CD4-positive, alpha-beta memory T cell (primary cell): ENCODE measurements around the gene ITGB4. TPM values are rescaled to one million over a fixed set of nuclear protein-coding genes. Genes with fewer than 3 reads are reported as not detected.

Experiments
- CTCF ChIA-PET: fragments of 350-600 bp; sonication (Branson Sonifier 250); formaldehyde crosslinking; loops from one replicate; lab custom pipeline; 2021; ENCODE audit warnings: inconsistent platforms; ENCODE audit not compliant: partially characterized antibody; lab: Charles Lee
- POLR2A ChIA-PET: fragments of 350-600 bp; sonication (Branson Sonifier 250); formaldehyde crosslinking; loops from one replicate; lab custom pipeline; 2021; ENCODE audit not compliant: partially characterized antibody; lab: Charles Lee
- DNase-seq, 5 donors: peaks; one replicate each; pipeline versions ENCODE4 v3.0.0 to v3.0.0-alpha.2; 2020 to 2022; ENCODE audit warnings: mixed read lengths in 1 of 5
- H3K27ac ChIP-seq: one replicate; pipeline ENCODE4 v1.7.0; 2013; ENCODE audit warnings: low read depth, low read length
- H3K27me3 ChIP-seq: 2 replicates; pipeline ENCODE4 v1.7.0; 2013; ENCODE audit warnings: mild to moderate bottlenecking, low read length, moderate library complexity; ENCODE audit not compliant: insufficient read depth
- H3K36me3 ChIP-seq: 2 replicates; pipeline ENCODE4 v1.7.0; 2013; ENCODE audit warnings: mild to moderate bottlenecking, low read length, moderate library complexity; ENCODE audit not compliant: insufficient read depth
- H3K4me1 ChIP-seq: 2 replicates; pipeline ENCODE4 v1.7.0; 2013; ENCODE audit warnings: mild to moderate bottlenecking, low read length, moderate library complexity; ENCODE audit not compliant: insufficient read depth
- H3K4me3 ChIP-seq, 2 donors: one replicate each; pipeline ENCODE4 v1.7.0; 2013; ENCODE audit warnings: low read length in 2 of 2, mild to moderate bottlenecking in 1 of 2
- H3K9me3 ChIP-seq, 2 donors: one replicate each; pipeline ENCODE4 v1.7.0; 2013; ENCODE audit warnings: low read length in 2 of 2, control low read depth in 1 of 2; ENCODE audit not compliant: control insufficient read depth in 1 of 2
- H3K27ac Mint-ChIP-seq, 7 donors: one replicate each; pipeline ENCODE4 v1.8.0; 2020 to 2021; ENCODE audit warnings: mixed read lengths in 7 of 7, mild to moderate bottlenecking in 6 of 7, inconsistent platforms in 3 of 7, moderate library complexity in 3 of 7
- H3K27me3 Mint-ChIP-seq, 2 donors: one replicate each; pipeline ENCODE4 v1.8.0; 2020 to 2021; ENCODE audit warnings: mixed read lengths in 2 of 2
- H3K36me3 Mint-ChIP-seq, 2 donors: one replicate each; pipeline ENCODE4 v1.8.0; 2020 to 2021; ENCODE audit warnings: mixed read lengths in 2 of 2, inconsistent platforms in 1 of 2, mild to moderate bottlenecking in 1 of 2
- H3K4me1 Mint-ChIP-seq, 4 donors: one replicate each; pipeline ENCODE4 v1.8.0; 2020 to 2021; ENCODE audit warnings: mixed read lengths in 4 of 4, mild to moderate bottlenecking in 1 of 4
- H3K4me3 Mint-ChIP-seq, 8 donors: one replicate each; pipeline ENCODE4 v1.8.0; 2020 to 2021; ENCODE audit warnings: mixed read lengths in 8 of 8, mild to moderate bottlenecking in 7 of 8, moderate library complexity in 6 of 8, inconsistent platforms in 3 of 8
- H3K9me3 Mint-ChIP-seq, 8 donors: one replicate each; pipeline ENCODE4 v1.8.0; 2020 to 2021; ENCODE audit warnings: mixed read lengths in 8 of 8, mild to moderate bottlenecking in 5 of 8, inconsistent platforms in 3 of 8, moderate library complexity in 1 of 8
- intact Hi-C: fragments of 100-400 bp; cut with micrococcal nuclease; formaldehyde crosslinking; loops from one replicate; pipeline ENCODE4 v1.15.1; 2023
- polyA plus RNA-seq, 2 donors: library from polyadenylated mRNA; unstranded; fragments of 300-500 nt; fragmentation: Illumina TruSeq; gene quantifications; one replicate each; pipeline ENCODE4 v1.2.3, GENCODE V29; 2021
- total RNA-seq, 2 experiments: library from RNA; stranded (reverse); gene quantifications; one replicate each; pipeline ENCODE4 v1.2.3, GENCODE V29; 2021

Gene ITGB4
- total and polyA plus RNA-seq, 4 experiments from 2014 or later, result 0.25 to 1.2 (median 0.79) TPM

DNA sequence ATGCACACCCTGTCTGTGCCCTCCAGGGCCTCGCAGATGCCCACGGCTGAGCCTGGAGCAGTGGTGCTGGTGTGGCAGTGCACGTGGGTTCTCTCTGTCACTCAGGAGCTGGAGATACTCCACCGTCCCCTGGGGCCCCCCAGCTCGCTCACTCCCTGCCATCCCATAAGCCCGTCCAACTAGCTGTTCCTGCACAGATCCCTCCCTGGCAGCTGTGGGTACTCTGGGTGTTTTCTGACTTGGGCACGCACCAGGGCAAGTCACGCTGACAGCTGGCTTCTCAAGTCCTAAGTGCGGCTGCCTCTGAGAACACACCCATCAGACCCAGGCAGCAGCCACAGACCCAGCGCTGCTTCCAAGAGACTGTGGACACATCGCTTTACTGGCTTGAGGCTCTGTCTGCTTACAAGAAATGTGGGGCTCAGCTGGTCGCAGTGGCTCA lies 25.4 kb upstream of the ITGB4 start:
- Histone ChIP-seq H3K27ac (no peak overlapping the region), H3K4me3 (no peak overlapping the region), H3K27me3 (no peaks in the 10 kb centered on the region), H3K9me3 (no peaks in the 10 kb centered on the region), H3K36me3 (peaks cover 69% of the 10 kb centered on the region), H3K4me1 (no peaks in the 10 kb centered on the region)
- CTCF ChIA-PET, result interaction anchor here (1.0 kb wide), 2 partner anchors 52 to 55 kb away, joined by 4 to 6 read pairs; no protein-coding TSS in a partner anchor
- Mint-ChIP-seq H3K27ac (no peak overlapping the region), H3K36me3 (peaks cover 29 to 78% of the 10 kb centered on the region in 2 donors), H3K27me3 (no peaks in the 10 kb centered on the region), H3K4me1 (peaks cover 5 to 21% (median 6%) of the 10 kb centered on the region in 4 donors), H3K4me3 (no peak overlapping the region), H3K9me3 (no peaks in the 10 kb centered on the region)
- no peak for DNase-seq
- intact Hi-C loops, result no loop called here
- POLR2A ChIA-PET, result interaction anchor here (0.7 kb wide), 1 partner anchor 51 kb away, joined by 4 read pairs; no protein-coding TSS in a partner anchor

- Mint-ChIP-seq H3K27me3 (no peaks in the 10 kb centered on the region), H3K27ac (peak overlapping the region in 3 of 7 donors; percentile 7 to 25 (median 10)), H3K4me3 (no peak overlapping the region), H3K9me3 (no peaks in the 10 kb centered on the region), H3K4me1 (peaks cover 0 to 14% (median 0%) of the 10 kb centered on the region in 4 donors), H3K36me3 (peaks cover 41 to 81% of the 10 kb centered on the region in 2 donors)
- Histone ChIP-seq H3K27ac (no peak overlapping the region), H3K9me3 (no peaks in the 10 kb centered on the region), H3K27me3 (no peaks in the 10 kb centered on the region), H3K36me3 (peaks cover 74% of the 10 kb centered on the region), H3K4me3 (no peak overlapping the region), H3K4me1 (no peaks in the 10 kb centered on the region)
- POLR2A ChIA-PET, result no interaction called here
- CTCF ChIA-PET, result interaction anchor here (1.3 to 1.5 kb wide), 2 partner anchors 50 to 64 kb away, joined by 3 to 5 read pairs; partner anchors contain the start of gene SMIM5
- intact Hi-C loops, result no loop called here
- no peak for DNase-seq
Observed at GRCh38 chr17:75697651-75698291, 23.5 kb upstream of the ITGB4 start.

GRCh38 chr17:75698659-75699058 lies 22.6 kb upstream of the ITGB4 start:
- Histone ChIP-seq H3K9me3 (no peaks in the 10 kb centered on the region), H3K4me3 (no peak overlapping the region), H3K27me3 (no peaks in the 10 kb centered on the region), H3K27ac (no peak overlapping the region), H3K4me1 (no peaks in the 10 kb centered on the region), H3K36me3 (peaks cover 74% of the 10 kb centered on the region)
- H3K4me1 Mint-ChIP-seq, result peaks cover 0 to 14% (median 0%) of the 10 kb centered on the region in 4 donors
- peak overlapping the region in 1 of 8 donors; percentile 31 for H3K4me3 Mint-ChIP-seq
- H3K27me3 Mint-ChIP-seq, result no peaks in the 10 kb centered on the region
- POLR2A ChIA-PET, result no interaction called here
- DNase-seq, result no peak
- intact Hi-C loops, result no loop called here
- peaks cover 43 to 81% of the 10 kb centered on the region in 2 donors for H3K36me3 Mint-ChIP-seq
- no peaks in the 10 kb centered on the region for H3K9me3 Mint-ChIP-seq
- no peak overlapping the region for H3K27ac Mint-ChIP-seq
- CTCF ChIA-PET, result interaction anchor here (1.3 to 1.5 kb wide), 2 partner anchors 49 to 65 kb away, joined by 3 to 5 read pairs; partner anchors contain the start of gene SMIM5

DNA sequence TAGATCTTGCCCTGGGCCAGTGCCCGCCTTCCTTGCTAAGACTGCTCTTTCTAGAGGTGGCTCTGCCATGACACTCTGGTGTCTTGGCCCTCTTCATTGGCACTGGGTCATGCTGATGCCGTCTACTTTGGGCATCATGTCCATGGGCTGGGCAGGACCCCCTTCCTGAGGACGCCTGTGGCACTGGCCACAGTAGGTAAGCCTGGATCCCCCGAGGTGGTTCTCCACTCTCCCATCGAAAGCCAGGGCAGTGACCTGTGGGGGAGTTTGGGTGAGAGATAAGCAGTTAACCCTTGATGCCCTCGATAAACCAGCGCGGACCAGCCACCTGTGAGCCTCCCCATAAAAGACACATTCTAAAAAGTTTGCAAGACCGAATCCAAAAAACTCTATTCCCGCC lies 20.0 kb upstream of the ITGB4 start:
- H3K36me3 Mint-ChIP-seq, result peaks cover 48 to 76% of the 10 kb centered on the region in 2 donors
- no peak overlapping the region for H3K27ac Mint-ChIP-seq
- H3K9me3 ChIP-seq, result no peaks in the 10 kb centered on the region
- POLR2A ChIA-PET, result no interaction called here
- CTCF ChIA-PET, result no interaction called here
- no peak overlapping the region for H3K4me3 ChIP-seq
- H3K27me3 ChIP-seq, result no peaks in the 10 kb centered on the region
- intact Hi-C loops, result no loop called here
- H3K27ac ChIP-seq, result no peak overlapping the region
- no peaks in the 10 kb centered on the region for H3K9me3 Mint-ChIP-seq
- DNase-seq, result no peak
- no peak overlapping the region for H3K4me3 Mint-ChIP-seq
- H3K4me1 Mint-ChIP-seq, result peaks cover 0 to 7% (median 0%) of the 10 kb centered on the region in 4 donors
- H3K36me3 ChIP-seq, result peaks cover 76% of the 10 kb centered on the region
- no peaks in the 10 kb centered on the region for H3K4me1 ChIP-seq
- H3K27me3 Mint-ChIP-seq, result no peaks in the 10 kb centered on the region

GRCh38 chr17:75703191-75703590 lies 18.1 kb upstream of the ITGB4 start:
- H3K9me3 ChIP-seq, result no peaks in the 10 kb centered on the region
- H3K27me3 ChIP-seq, result no peaks in the 10 kb centered on the region
- POLR2A ChIA-PET, result no interaction called here
- no peak overlapping the region for H3K27ac ChIP-seq
- no peaks in the 10 kb centered on the region for H3K27me3 Mint-ChIP-seq
- no peak for DNase-seq
- no peak overlapping the region for H3K27ac Mint-ChIP-seq
- H3K4me1 ChIP-seq, result no peaks in the 10 kb centered on the region
- H3K4me3 Mint-ChIP-seq, result no peak overlapping the region
- no peak overlapping the region for H3K4me3 ChIP-seq
- peaks cover 76% of the 10 kb centered on the region for H3K36me3 ChIP-seq
- CTCF ChIA-PET, result interaction anchor here (1.3 kb wide), 1 partner anchor 16 kb away, joined by 3 read pairs; no protein-coding TSS in a partner anchor
- no peaks in the 10 kb centered on the region for H3K9me3 Mint-ChIP-seq
- H3K4me1 Mint-ChIP-seq, result no peaks in the 10 kb centered on the region
- peaks cover 55 to 82% of the 10 kb centered on the region in 2 donors for H3K36me3 Mint-ChIP-seq
- intact Hi-C loops, result no loop called here

GRCh38 chr17:75703591-75703990 lies 17.7 kb upstream of the ITGB4 start:
- intact Hi-C loops, result no loop called here
- peaks cover 80% of the 10 kb centered on the region for H3K36me3 ChIP-seq
- H3K9me3 ChIP-seq, result no peaks in the 10 kb centered on the region
- H3K27ac ChIP-seq, result no peak overlapping the region
- no peak for DNase-seq
- ChIA-PET CTCF (no interaction called here), POLR2A (no interaction called here)
- Mint-ChIP-seq H3K27ac (peak overlapping the region in 1 of 7 donors; percentile 16), H3K36me3 (peaks cover 59 to 84% of the 10 kb centered on the region in 2 donors), H3K4me1 (no peaks in the 10 kb centered on the region), H3K4me3 (no peak overlapping the region), H3K27me3 (no peaks in the 10 kb centered on the region), H3K9me3 (no peaks in the 10 kb centered on the region)
- H3K4me1 ChIP-seq, result no peaks in the 10 kb centered on the region
- no peak overlapping the region for H3K4me3 ChIP-seq
- H3K27me3 ChIP-seq, result no peaks in the 10 kb centered on the region

- no peaks in the 10 kb centered on the region for H3K27me3 ChIP-seq
- DNase-seq, result no peak
- intact Hi-C loops, result no loop called here
- peaks cover 72% of the 10 kb centered on the region for H3K36me3 ChIP-seq
- CTCF ChIA-PET, result interaction anchor here (0.7 kb wide), 1 partner anchor 48 kb away, joined by 3 read pairs; no protein-coding TSS in a partner anchor
- H3K36me3 Mint-ChIP-seq, result peaks cover 55 to 73% of the 10 kb centered on the region in 2 donors
- no peak overlapping the region for H3K4me3 Mint-ChIP-seq
- H3K9me3 Mint-ChIP-seq, result no peaks in the 10 kb centered on the region
- H3K9me3 ChIP-seq, result no peaks in the 10 kb centered on the region
- H3K27ac ChIP-seq, result no peak overlapping the region
- no peaks in the 10 kb centered on the region for H3K27me3 Mint-ChIP-seq
- H3K4me3 ChIP-seq, result no peak overlapping the region
- no peaks in the 10 kb centered on the region for H3K4me1 ChIP-seq
- POLR2A ChIA-PET, result no interaction called here
- no peaks in the 10 kb centered on the region for H3K4me1 Mint-ChIP-seq
- no peak overlapping the region for H3K27ac Mint-ChIP-seq
Observed at GRCh38 chr17:75704963-75705875, 16.0 kb upstream of the ITGB4 start.
